A549 treated with Hydrocortisone at 1 μM for 4 hours (cell line): Measurements from ENCODE around the gene TH. TPM values are rescaled to one million over a fixed set of nuclear protein-coding genes. Genes with fewer than 3 reads are reported as not detected.

Experiments
- total RNA-seq: library from RNA; stranded (reverse); fragments of 200-300 nt; extraction: Qiagen RNA extraction; gene quantifications from 5 replicates; pipeline ENCODE4 v1.2.3, GENCODE V29; 2022

The TH gene
- total RNA-seq = 0.07 to 0.20 TPM in 2 of 5 replicates, not detected in the others

GRCh38 chr11:2171591-2172003, at the start of gene TH:
TH (minus strand) TSS chr11:2171815; CDS start chr11:2171786, 29 bp downstream.

GRCh38 chr11:2160736-2161259, 10.8 kb downstream of the TH start, which contains the start of gene INS:
INS (minus strand) TSS chr11:2161209; CDS start chr11:2160971, 238 bp downstream.

GRCh38 chr11:2139123-2139521, 32.5 kb downstream of the TH start, which contains the start of gene IGF2:
IGF2 (minus strand) TSS chr11:2139389; CDS start chr11:2135523, 3,866 bp downstream.

Other genes starting within 250 kb of the TH start
- gene MRPL23, start 224.5 kb downstream of the TH start, total RNA-seq = 124 to 165 TPM (median 151 TPM) in 5 replicates
- gene H19, start 174.0 kb downstream of the TH start, total RNA-seq = 10.4 to 22.9 TPM (median 16.0 TPM) in 5 replicates
- 1.6 to 2.9 TPM (median 2.7 TPM) in 5 replicates for gene IGF2, start 32.4 kb downstream of the TH start, total RNA-seq
- not detected in 5 replicates for gene INS, start 10.6 kb downstream of the TH start, total RNA-seq
- not detected in 5 replicates for gene ASCL2, start 98.8 kb upstream of the TH start, total RNA-seq
- gene C11orf21, start 130.1 kb upstream of the TH start, total RNA-seq = not detected in 5 replicates
- gene TSPAN32, start 130.2 kb upstream of the TH start, total RNA-seq = not detected in 5 replicates
- gene CD81, start 205.5 kb upstream of the TH start, total RNA-seq = 332 to 426 TPM (median 412 TPM) in 5 replicates
- 49.0 to 80.6 TPM (median 64.7 TPM) in 5 replicates for gene TSSC4, start 228.9 kb upstream of the TH start, total RNA-seq